ENCODE data around the gene TNNT2.

DNA sequence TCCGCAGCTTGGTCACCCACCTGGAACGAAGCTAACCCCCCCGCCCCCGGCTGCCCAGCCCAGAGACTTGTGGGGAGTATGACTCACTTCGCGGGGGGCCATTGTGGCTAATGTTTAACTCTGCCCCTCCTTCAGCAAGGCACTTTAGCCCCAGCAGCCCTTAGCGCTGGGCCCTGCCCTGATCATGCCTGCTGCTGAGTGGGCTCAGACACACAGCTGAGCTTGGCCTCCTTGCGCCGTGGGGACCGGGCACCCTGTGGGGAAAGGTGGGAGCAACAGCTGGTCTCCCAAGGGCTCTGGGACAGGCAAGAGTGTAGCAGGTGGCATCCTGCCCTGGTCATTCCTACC lies 28.0 kb upstream of the TNNT2 start:
- TF ChIP-seq EZH2 (IDR thresholded peaks at IDR 0.05; ENCODE audit: borderline replicate concordance, low read depth, low read length, poor library complexity, severe bottlenecking): no peak
- no peak for TF ChIP-seq CTCF (conservative IDR thresholded peaks at IDR 0.05; ENCODE audit: low read depth, low read length)

Data from A673 (cell line).